Type B pancreatic cell (in vitro differentiated cells): ENCODE measurements around the gene IFITM2. TPM values are rescaled to one million over a fixed set of nuclear protein-coding genes. Genes with fewer than 3 reads are reported as not detected.
"Not testable (repeated sequence)": the region's sequence is repeated elsewhere in the genome, so short reads cannot be mapped to it uniquely, and the experiment has no call there.

Experiments used
- DNase-seq: peaks from one replicate; pipeline ENCODE4 v3.0.0; 2021; ENCODE audit warnings: mixed read lengths; ENCODE audit not compliant: unreplicated experiment; ENCODE audit errors: extremely low spot score
- H3K27ac Mint-ChIP-seq: 2 replicates; pipeline ENCODE4 v1.8.0; 2021; ENCODE audit warnings: mild to moderate bottlenecking, mixed read lengths
- H3K27me3 Mint-ChIP-seq: 2 replicates; pipeline ENCODE4 v1.8.0; 2021; ENCODE audit warnings: mixed read lengths
- H3K36me3 Mint-ChIP-seq: 2 replicates; pipeline ENCODE4 v1.8.0; 2021; ENCODE audit warnings: mixed read lengths
- H3K4me1 Mint-ChIP-seq: one replicate; pipeline ENCODE4 v1.8.0; 2021; ENCODE audit warnings: mixed read lengths; ENCODE audit not compliant: unreplicated experiment
- H3K4me3 Mint-ChIP-seq: 2 replicates; pipeline ENCODE4 v1.8.0; 2021; ENCODE audit warnings: mild to moderate bottlenecking, mixed read lengths
- H3K9me3 Mint-ChIP-seq: 2 replicates; pipeline ENCODE4 v1.8.0; 2021; ENCODE audit warnings: mixed read lengths
- CTCF ChIP-seq: fragments of 200-600 bp; sonication (generic); conservative IDR thresholded peaks from 2 replicates; pipeline ENCODE4 v1.5.0; 2021; ENCODE audit warnings: antibody characterized with exemption, mild to moderate bottlenecking
- total RNA-seq: library from RNA; stranded (reverse); gene quantifications from 2 replicates; pipeline ENCODE4 v1.2.1, GENCODE V29; 2021; ENCODE audit warnings: low replicate concordance

IFITM2 gene
- total RNA-seq, 1 donor from 2014 or later: 238 TPM

DNA sequence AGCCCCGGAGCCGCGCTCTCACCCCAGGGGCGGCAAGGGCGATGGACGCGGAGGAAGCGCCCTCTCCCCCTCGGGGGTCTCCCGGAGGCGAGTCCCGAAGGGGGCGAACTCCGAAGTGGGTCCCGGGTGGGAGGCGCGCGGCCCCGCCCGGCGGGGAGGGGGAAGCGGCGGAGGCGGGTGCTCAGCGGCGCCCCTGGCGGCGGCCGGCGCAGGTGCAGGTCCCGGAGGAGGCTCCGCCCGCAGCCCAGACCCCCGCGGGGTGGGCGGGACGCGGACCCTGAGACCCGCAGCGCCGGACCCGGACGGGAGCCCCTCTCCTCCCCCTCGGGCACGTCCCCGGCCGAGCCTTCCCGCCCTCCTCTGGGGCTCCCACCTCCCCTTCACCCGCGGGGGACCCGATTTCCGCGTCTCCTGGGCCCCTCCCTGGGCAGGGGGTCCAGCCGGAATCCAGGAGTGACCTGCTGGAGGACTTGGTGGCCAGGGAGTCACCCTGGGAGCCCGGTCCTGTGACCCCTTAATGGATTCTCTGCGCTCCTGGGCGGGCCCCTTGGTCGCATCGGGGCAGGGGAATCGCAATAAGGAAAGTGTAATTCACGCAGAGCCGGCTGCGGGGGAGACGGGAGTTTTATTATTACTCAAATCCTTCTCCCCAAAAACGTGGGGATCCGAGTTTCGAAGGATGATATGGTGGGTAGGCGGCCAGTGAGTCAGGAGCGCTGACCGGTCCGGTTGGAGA is 3.6 kb downstream of the IFITM2 start:
- H3K27ac Mint-ChIP-seq, H3K9me3 Mint-ChIP-seq, DNase-seq, H3K36me3 Mint-ChIP-seq: not testable (repeated sequence)
- peaks cover 43% of the 10 kb centered on the region for H3K4me1 Mint-ChIP-seq
- peak overlapping the region; percentile 80 for H3K4me3 Mint-ChIP-seq
- peaks cover 27% of the 10 kb centered on the region for H3K27me3 Mint-ChIP-seq

DNA sequence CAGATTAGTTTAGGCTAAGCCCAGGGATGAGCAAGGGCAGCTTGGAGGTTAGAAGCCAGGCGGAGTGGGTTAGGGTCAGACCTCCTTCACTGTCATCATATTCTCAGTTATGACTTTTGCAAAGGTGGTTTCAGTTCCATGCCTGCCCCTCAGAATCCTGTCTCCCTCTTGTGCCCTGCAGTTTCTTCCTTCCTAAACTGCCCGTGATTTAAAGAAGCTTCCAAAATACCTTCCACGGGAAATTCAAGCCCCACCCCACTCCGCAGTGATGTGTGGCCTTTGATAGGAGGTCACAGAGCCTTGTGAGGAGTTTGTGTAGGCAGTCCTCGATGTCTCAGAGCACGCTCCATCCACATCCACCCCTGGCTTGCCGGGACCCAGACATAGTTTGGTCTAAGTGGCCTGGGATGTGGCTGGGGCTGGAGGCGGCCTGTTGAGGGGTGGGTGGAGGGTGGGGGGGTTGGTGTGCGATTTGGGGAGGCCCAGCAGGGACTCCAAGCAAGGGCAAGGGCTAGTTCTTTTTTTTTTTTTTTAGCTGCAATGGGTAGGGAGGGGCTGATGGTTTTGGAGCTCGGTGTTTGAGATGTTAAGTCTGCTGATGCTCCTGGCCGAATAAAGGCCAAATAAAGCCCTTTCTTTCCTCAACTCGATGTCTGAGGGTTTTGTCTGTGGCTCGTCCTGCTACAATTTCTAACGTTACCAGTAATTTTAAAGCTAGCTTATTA is 4.6 kb downstream of the IFITM2 start:
- Mint-ChIP-seq H3K4me3 (peak overlapping the region; percentile 92), H3K4me1 (peaks cover 50% of the 10 kb centered on the region), H3K27ac (peak overlapping the region; percentile 39), H3K9me3 (no peaks in the 10 kb centered on the region), H3K27me3 (peaks cover 37% of the 10 kb centered on the region), H3K36me3 (peaks cover 4% of the 10 kb centered on the region)
- TF ChIP-seq CTCF: no peak
- no peak for DNase-seq

DNA sequence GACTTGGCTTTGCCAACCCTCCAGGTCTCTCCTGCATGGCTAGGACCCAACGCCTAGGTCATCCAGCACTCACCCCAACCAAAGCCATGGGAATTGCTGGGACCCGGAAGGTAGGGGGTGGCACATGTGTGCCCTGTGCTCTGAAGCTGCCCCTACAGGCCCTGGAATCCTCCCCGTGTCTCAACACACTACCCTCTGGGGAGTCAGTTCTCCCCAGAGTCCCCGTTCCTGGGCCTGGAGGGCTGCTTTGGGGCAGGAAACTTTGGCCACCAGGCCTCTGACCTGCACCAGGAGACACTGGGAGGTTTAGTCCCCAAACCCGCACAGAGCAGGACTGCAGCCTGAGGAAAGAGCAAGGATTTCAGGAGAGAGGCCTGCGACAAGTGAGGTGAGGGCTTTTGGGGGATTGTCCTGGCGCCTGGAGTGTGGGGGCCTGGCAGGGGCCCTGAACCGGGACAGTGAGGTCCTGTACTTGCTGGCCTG is 5.7 kb downstream of the IFITM2 start:
- peak overlapping the region; percentile 78 for H3K27ac Mint-ChIP-seq
- H3K4me1 Mint-ChIP-seq: peaks cover 50% of the 10 kb centered on the region
- peaks cover 4% of the 10 kb centered on the region for H3K36me3 Mint-ChIP-seq
- peak overlapping the region; percentile 92 for H3K4me3 Mint-ChIP-seq
- H3K27me3 Mint-ChIP-seq: peaks cover 37% of the 10 kb centered on the region
- DNase-seq: no peak
- no peak for TF ChIP-seq CTCF
- H3K9me3 Mint-ChIP-seq: no peaks in the 10 kb centered on the region

GRCh38 chr11:313787-314553 is 6.4 kb downstream of the IFITM2 start, which contains the start of gene IFITM1:
Gene IFITM1, plus strand, starts transcription at chr11:314040. Its CDS starts 131 bp downstream, at chr11:314171.
- Mint-ChIP-seq H3K4me1 (peaks cover 47% of the 10 kb centered on the region), H3K36me3 (peaks cover 4% of the 10 kb centered on the region), H3K27me3 (peaks cover 37% of the 10 kb centered on the region), H3K9me3 (no peaks in the 10 kb centered on the region), H3K4me3 (peak within 1 kb of the TSS; percentile 92), H3K27ac (peak within 1 kb of the TSS; percentile 78)
- TF ChIP-seq CTCF: no peak
- DNase-seq: no peak

DNA sequence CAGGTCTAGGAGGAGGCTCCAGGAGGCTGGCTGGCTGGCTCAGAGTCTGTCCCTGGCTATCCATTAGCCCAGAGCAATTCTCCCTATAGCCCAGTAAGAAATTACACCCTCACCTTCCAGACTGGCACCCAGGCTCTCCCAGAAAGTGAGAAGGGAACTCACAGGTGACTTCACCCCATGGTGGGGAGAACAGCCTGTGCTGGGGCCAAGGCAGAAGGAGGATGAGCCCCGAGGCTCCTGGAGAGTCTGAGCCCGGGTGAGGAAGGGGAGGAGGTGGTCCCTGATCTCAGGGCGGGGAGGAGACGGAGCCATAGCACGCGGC is 6.9 kb downstream of the IFITM2 start:
- peaks cover 31% of the 10 kb centered on the region for H3K27me3 Mint-ChIP-seq
- not testable (repeated sequence) for H3K9me3 Mint-ChIP-seq, DNase-seq, H3K36me3 Mint-ChIP-seq
- peak overlapping the region; percentile 78 for H3K27ac Mint-ChIP-seq
- H3K4me3 Mint-ChIP-seq: peak overlapping the region; percentile 92
- peaks cover 42% of the 10 kb centered on the region for H3K4me1 Mint-ChIP-seq

- Mint-ChIP-seq H3K27me3 (peaks cover 29% of the 10 kb centered on the region), H3K4me1 (peaks cover 41% of the 10 kb centered on the region), H3K36me3 (no peaks in the 10 kb centered on the region), H3K27ac (no peak overlapping the region), H3K4me3 (peak overlapping the region; percentile 92), H3K9me3 (no peaks in the 10 kb centered on the region)
- no peak for DNase-seq
- TF ChIP-seq CTCF: no peak
These were observed 7.5 kb downstream of the IFITM2 start for GRCh38 chr11:315051-315481.
